ENCODE results near the gene CLVS2. TPM values are rescaled to one million over a fixed set of nuclear protein-coding genes. Genes with fewer than 3 reads are reported as not detected.

The CLVS2 gene
- under 1 TPM in 1 of 7 donors, not detected in 6; under 0.01 TPM for total RNA-seq
- polyA plus RNA-seq, result under 1 TPM in 1 of 2 donors, not detected in 1; 0.08 TPM
- long read RNA-seq, donor 1, result 0 reads
- long read RNA-seq, donor 2, result 0 reads
- long read RNA-seq, donor 3, result 0 reads

- peaks cover 0 to 3% of the 10 kb centered on the region in 2 donors for H3K9me3 ChIP-seq
- H3K36me3 ChIP-seq, result no peaks in the 10 kb centered on the region
- H3K4me1 ChIP-seq (ENCODE audit: insufficient read depth), result peaks cover 4% of the 10 kb centered on the region
- H3K27ac ChIP-seq, result no peak within 1 kb of the TSS
- whole genome bisulfite sequencing, 3 donors, result 1% methylated on average over 69 to 75 of the region's 75 CpGs
- no peak for TF ChIP-seq EP300 (IDR thresholded peaks at IDR 0.05)
- no peak for TF ChIP-seq POLR2A (IDR thresholded peaks at IDR 0.05)
- no peak for TF ChIP-seq CTCF (IDR thresholded peaks at IDR 0.05)
- peak within 1 kb of the TSS; percentile 46 for H3K4me3 ChIP-seq
- intact Hi-C loops (cut with DNase I), result no loop called here
- H3K27me3 ChIP-seq, result no peaks in the 10 kb centered on the region
- DNase-seq, result no peak
Observed at GRCh38 chr6:122995921-122996793, at the start of gene CLVS2. Gene CLVS2, plus strand, starts transcription at chr6:122996235. Its CDS starts 1,543 bp downstream, at chr6:122997778.

- H3K4me1 ChIP-seq (ENCODE audit: insufficient read depth), result no peaks in the 10 kb centered on the region
- no peaks in the 10 kb centered on the region for H3K27me3 ChIP-seq
- no peaks in the 10 kb centered on the region for H3K9me3 ChIP-seq
- H3K27ac ChIP-seq, result no peak overlapping the region
- H3K36me3 ChIP-seq, result no peaks in the 10 kb centered on the region
- no peak overlapping the region for H3K4me3 ChIP-seq
- no peak for DNase-seq
- intact Hi-C loops (cut with DNase I), result no loop called here
- TF ChIP-seq POLR2A (IDR thresholded peaks at IDR 0.05) (no peak), EP300 (IDR thresholded peaks at IDR 0.05) (no peak), CTCF (IDR thresholded peaks at IDR 0.05) (no peak)
Observed at GRCh38 chr6:122947355-122947754, 48.7 kb upstream of the CLVS2 start.

- no peak for TF ChIP-seq POLR2A (IDR thresholded peaks at IDR 0.05)
- no peak for TF ChIP-seq EP300 (IDR thresholded peaks at IDR 0.05)
- no peak for TF ChIP-seq CTCF (IDR thresholded peaks at IDR 0.05)
- Histone ChIP-seq H3K9me3 (no peaks in the 10 kb centered on the region), H3K4me3 (no peak overlapping the region), H3K27ac (no peak overlapping the region), H3K4me1 (ENCODE audit: insufficient read depth) (no peaks in the 10 kb centered on the region), H3K27me3 (no peaks in the 10 kb centered on the region), H3K36me3 (no peaks in the 10 kb centered on the region)
- no peak for DNase-seq
- intact Hi-C loops (cut with DNase I), result no loop called here
- 74 to 85% (median 83%) methylated on average over 1 of the region's 1 CpG for WGBS, 3 donors
Observed at GRCh38 chr6:122953766-122954165, 42.3 kb upstream of the CLVS2 start.

- WGBS, 3 donors, result 83 to 92% (median 83%) methylated on average over 2 of the region's 2 CpGs
- TF ChIP-seq CTCF (IDR thresholded peaks at IDR 0.05), result no peak
- no peak for DNase-seq
- no peaks in the 10 kb centered on the region for H3K36me3 ChIP-seq
- intact Hi-C loops (cut with DNase I), result no loop called here
- H3K4me1 ChIP-seq (ENCODE audit: insufficient read depth), result no peaks in the 10 kb centered on the region
- no peaks in the 10 kb centered on the region for H3K27me3 ChIP-seq
- no peak overlapping the region for H3K27ac ChIP-seq
- no peaks in the 10 kb centered on the region for H3K9me3 ChIP-seq
- H3K4me3 ChIP-seq, result no peak overlapping the region
Observed at GRCh38 chr6:122956376-122956775, 39.7 kb upstream of the CLVS2 start.
